ENCODE data around the gene AKAP13. TPM values are rescaled to one million over a fixed set of nuclear protein-coding genes. Genes with fewer than 3 reads are reported as not detected.
A peak's percentile ranks its signal among the peaks of the same experiment; 100 is the strongest.

The AKAP13 gene
- total and polyA plus RNA-seq, 2 of the 13 experiments (the other 11 are each of a cell fraction or from before 2014, with no cell fraction given), result 6.7 to 27.1 TPM

DNA sequence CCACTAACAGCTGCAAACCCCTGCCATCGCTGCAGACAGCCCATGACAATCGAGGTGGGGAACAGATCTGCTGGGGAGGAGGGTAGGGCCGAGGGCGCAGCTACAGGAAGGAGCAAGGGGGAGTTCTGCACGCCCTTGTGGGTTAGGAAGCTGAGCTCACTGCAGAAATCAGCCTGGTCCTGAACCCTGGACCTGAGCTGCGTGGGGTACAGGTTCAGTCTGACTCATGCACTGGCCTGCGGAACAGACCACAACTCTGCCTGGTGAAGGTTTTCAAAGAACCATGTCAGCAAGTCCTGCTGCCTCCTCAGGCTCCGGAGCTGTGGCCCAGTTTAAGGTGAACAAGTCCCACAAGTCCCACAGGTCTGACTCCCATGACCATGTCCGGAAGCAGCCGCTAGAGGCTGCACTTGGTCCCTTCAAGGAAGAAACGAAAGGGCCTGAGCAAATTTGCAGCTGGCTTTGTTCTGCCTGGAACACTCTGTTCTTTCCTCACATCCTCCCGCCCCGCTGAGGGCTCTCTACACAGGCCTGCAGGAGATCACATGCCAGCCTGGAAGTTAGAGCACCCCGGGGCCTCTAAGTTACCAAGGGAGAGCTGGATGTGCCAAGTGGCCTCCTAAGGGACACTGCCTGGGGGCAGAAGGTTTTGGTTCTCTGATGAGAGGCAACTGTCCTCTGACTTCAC lies 49.4 kb upstream of the AKAP13 start (continued):
- TF ChIP-seq, protein P1, sequence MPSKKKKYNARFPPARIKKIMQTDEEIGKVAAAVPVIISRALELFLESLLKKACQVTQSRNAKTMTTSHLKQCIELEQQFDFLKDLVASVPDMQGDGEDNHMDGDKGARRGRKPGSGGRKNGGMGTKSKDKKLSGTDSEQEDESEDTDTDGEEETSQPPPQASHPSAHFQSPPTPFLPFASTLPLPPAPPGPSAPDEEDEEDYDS (CRISPR knock-in tag; IDR thresholded peaks at IDR 0.05), result peak; percentile 42
- TF ChIP-seq GABPA (IDR thresholded peaks at IDR 0.05; ENCODE audit: low read depth, low read length) (no peak), GABPA (CRISPR knock-in tag; IDR thresholded peaks at IDR 0.05; ENCODE audit: low read depth) (peak; percentile 14; the same call in 1 of the 2 replicates), ZNF782 (CRISPR knock-in tag; IDR thresholded peaks at IDR 0.05; ENCODE audit: borderline replicate concordance) (0 out of 2 replicates have a peak, but pooled peaks have one; percentile 26), MLLT10 (CRISPR knock-in tag; IDR thresholded peaks at IDR 0.05) (no peak), SOX13 (IDR thresholded peaks at IDR 0.05) (no peak), SOX13 (CRISPR knock-in tag; conservative IDR thresholded peaks at IDR 0.05 in 1 of 2, IDR thresholded peaks at IDR 0.05 in 1 of 2) (0 out of 4 replicates have a peak, but pooled peaks of 1 of the 2 experiments have one; percentile 21), ZNF546 (CRISPR knock-in tag; conservative IDR thresholded peaks at IDR 0.05) (peak; percentile 65; the same call in 1 of the 2 replicates), ZFP36L2 (CRISPR knock-in tag; IDR thresholded peaks at IDR 0.05) (no peak), PAWR (CRISPR knock-in tag; IDR thresholded peaks at IDR 0.05; ENCODE audit: borderline replicate concordance) (no peak), ZNF781 (CRISPR knock-in tag; IDR thresholded peaks at IDR 0.05; ENCODE audit: borderline replicate concordance, not compliant biosample characterization) (peak; percentile 43), HCFC1 (IDR thresholded peaks at IDR 0.05; ENCODE audit: low read depth, low read length) (0 out of 2 replicates have a peak, but pooled peaks have one; percentile 5), ZMYM4 (CRISPR knock-in tag; IDR thresholded peaks at IDR 0.05) (peak; percentile 47)
- TF ChIP-seq, protein P2, sequence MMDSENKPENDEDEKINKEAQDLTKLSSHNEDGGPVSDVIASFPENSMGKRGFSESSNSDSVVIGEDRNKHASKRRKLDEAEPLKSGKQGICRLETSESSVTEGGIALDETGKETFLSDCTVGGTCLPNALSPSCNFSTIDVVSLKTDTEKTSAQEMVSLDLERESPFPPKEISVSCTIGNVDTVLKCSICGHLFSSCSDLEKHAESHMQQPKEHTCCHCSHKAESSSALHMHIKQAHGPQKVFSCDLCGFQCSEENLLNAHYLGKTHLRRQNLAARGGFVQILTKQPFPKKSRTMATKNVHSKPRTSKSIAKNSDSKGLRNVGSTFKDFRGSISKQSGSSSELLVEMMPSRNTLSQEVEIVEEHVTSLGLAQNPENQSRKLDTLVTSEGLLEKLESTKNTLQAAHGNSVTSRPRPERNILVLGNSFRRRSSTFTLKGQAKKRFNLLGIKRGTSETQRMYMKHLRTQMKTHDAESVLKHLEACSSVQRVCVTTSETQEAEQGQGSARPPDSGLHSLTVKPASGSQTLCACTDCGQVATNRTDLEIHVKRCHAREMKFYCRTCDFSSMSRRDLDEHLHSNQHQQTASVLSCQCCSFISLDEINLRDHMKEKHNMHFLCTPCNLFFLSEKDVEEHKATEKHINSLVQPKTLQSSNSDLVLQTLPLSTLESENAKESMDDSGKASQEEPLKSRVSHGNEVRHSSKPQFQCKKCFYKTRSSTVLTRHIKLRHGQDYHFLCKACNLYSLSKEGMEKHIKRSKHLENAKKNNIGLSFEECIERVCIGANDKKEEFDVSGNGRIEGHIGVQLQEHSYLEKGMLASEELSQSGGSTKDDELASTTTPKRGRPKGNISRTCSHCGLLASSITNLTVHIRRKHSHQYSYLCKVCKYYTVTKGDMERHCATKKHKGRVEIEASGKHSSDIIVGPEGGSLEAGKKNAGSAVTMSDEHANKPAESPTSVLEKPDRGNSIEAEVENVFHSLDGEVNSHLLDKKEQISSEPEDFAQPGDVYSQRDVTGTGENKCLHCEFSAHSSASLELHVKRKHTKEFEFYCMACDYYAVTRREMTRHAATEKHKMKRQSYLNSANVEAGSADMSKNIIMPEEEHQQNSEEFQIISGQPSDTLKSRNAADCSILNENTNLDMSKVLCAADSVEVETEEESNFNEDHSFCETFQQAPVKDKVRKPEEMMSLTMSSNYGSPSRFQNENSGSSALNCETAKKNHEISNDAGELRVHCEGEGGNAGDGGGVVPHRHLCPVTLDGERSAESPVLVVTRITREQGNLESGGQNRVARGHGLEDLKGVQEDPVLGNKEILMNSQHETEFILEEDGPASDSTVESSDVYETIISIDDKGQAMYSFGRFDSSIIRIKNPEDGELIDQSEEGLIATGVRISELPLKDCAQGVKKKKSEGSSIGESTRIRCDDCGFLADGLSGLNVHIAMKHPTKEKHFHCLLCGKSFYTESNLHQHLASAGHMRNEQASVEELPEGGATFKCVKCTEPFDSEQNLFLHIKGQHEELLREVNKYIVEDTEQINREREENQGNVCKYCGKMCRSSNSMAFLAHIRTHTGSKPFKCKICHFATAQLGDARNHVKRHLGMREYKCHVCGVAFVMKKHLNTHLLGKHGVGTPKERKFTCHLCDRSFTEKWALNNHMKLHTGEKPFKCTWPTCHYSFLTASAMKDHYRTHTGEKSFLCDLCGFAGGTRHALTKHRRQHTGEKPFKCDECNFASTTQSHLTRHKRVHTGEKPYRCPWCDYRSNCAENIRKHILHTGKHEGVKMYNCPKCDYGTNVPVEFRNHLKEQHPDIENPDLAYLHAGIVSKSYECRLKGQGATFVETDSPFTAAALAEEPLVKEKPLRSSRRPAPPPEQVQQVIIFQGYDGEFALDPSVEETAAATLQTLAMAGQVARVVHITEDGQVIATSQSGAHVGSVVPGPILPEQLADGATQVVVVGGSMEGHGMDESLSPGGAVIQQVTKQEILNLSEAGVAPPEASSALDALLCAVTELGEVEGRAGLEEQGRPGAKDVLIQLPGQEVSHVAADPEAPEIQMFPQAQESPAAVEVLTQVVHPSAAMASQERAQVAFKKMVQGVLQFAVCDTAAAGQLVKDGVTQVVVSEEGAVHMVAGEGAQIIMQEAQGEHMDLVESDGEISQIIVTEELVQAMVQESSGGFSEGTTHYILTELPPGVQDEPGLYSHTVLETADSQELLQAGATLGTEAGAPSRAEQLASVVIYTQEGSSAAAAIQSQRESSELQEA (CRISPR knock-in tag; IDR thresholded peaks at IDR 0.05; ENCODE audit: not compliant biosample characterization), result no peak
- TF ChIP-seq, protein P3, sequence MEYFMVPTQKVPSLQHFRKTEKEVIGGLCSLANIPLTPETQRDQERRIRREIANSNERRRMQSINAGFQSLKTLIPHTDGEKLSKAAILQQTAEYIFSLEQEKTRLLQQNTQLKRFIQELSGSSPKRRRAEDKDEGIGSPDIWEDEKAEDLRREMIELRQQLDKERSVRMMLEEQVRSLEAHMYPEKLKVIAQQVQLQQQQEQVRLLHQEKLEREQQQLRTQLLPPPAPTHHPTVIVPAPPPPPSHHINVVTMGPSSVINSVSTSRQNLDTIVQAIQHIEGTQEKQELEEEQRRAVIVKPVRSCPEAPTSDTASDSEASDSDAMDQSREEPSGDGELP (IDR thresholded peaks at IDR 0.05; ENCODE audit: borderline replicate concordance, low read depth), result peak; percentile 30; the same call in 1 of the 2 replicates
- TF ChIP-seq, protein P4, sequence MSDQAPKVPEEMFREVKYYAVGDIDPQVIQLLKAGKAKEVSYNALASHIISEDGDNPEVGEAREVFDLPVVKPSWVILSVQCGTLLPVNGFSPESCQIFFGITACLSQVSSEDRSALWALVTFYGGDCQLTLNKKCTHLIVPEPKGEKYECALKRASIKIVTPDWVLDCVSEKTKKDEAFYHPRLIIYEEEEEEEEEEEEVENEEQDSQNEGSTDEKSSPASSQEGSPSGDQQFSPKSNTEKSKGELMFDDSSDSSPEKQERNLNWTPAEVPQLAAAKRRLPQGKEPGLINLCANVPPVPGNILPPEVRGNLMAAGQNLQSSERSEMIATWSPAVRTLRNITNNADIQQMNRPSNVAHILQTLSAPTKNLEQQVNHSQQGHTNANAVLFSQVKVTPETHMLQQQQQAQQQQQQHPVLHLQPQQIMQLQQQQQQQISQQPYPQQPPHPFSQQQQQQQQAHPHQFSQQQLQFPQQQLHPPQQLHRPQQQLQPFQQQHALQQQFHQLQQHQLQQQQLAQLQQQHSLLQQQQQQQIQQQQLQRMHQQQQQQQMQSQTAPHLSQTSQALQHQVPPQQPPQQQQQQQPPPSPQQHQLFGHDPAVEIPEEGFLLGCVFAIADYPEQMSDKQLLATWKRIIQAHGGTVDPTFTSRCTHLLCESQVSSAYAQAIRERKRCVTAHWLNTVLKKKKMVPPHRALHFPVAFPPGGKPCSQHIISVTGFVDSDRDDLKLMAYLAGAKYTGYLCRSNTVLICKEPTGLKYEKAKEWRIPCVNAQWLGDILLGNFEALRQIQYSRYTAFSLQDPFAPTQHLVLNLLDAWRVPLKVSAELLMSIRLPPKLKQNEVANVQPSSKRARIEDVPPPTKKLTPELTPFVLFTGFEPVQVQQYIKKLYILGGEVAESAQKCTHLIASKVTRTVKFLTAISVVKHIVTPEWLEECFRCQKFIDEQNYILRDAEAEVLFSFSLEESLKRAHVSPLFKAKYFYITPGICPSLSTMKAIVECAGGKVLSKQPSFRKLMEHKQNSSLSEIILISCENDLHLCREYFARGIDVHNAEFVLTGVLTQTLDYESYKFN (CRISPR knock-in tag; conservative IDR thresholded peaks at IDR 0.05), result peak; percentile 14; the same call in 1 of the 2 replicates
